HG03354 (cell line): ENCODE results near the gene FKBP4.
A peak's percentile ranks its signal among the peaks of the same experiment; 100 is the strongest.

Experiments used
- ATAC-seq: cut with Tn5 transposase; IDR thresholded peaks from one replicate; pipeline ENCODE4 v1.9.1; 2021; ENCODE audit warnings: mild to moderate bottlenecking; ENCODE audit not compliant: unreplicated experiment, poor library complexity, severe bottlenecking

The FKBP4 gene

GRCh38 chr12:2841056-2841650 is 46.4 kb downstream of the FKBP4 start:
- no peak for ATAC-seq

- ATAC-seq = no peak
Measured at GRCh38 chr12:2842948-2843347, 48.2 kb downstream of the FKBP4 start.

- no peak for ATAC-seq
Measured at GRCh38 chr12:2844786-2845185, 50.0 kb downstream of the FKBP4 start.

GRCh38 chr12:2845280-2845679 is 50.5 kb downstream of the FKBP4 start:
- ATAC-seq = no peak

GRCh38 chr12:2851931-2852330 is 57.2 kb downstream of the FKBP4 start:
- ATAC-seq = no peak

DNA sequence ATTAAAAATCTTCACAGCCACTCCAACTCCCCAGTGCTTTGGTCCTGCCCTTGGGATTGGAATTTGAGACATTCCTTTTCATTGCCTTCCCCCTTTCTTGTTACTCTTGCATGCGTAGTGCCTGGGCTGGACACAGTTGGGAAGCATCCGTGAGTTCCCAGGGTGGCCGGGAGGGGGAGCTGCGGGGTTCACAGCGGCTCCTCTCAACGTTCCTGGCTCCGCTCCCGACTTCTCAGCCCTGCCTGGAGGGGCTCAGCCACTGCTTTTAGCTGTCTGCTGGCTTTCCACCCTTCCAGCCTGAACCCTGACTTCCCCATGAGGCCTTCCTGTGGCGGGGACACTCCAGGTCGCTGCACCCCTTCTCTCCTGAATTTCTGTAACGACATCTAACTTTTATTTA is 58.9 kb downstream of the FKBP4 start:
- ATAC-seq = peak; percentile 44
